HFFc6 (cell line): ENCODE measurements around the gene TNFRSF11A. TPM values are rescaled to one million over a fixed set of nuclear protein-coding genes. Genes with fewer than 3 reads are reported as not detected.

ENCODE experiments used
- DNase-seq: peaks from one replicate; pipeline ENCODE4 v3.0.0-alpha.2; 2018
- H3K27ac Mint-ChIP-seq: 2 replicates; pipeline ENCODE4 v1.8.0; 2020; ENCODE audit warnings: mild to moderate bottlenecking, mixed read lengths
- H3K27me3 Mint-ChIP-seq: 2 replicates; pipeline ENCODE4 v1.8.0; 2021; ENCODE audit warnings: mild to moderate bottlenecking, moderate library complexity, mixed read lengths; ENCODE audit not compliant: insufficient read depth
- H3K36me3 Mint-ChIP-seq: 2 replicates; pipeline ENCODE4 v1.8.0; 2021; ENCODE audit warnings: low read depth, mixed read lengths
- H3K4me1 Mint-ChIP-seq: 2 replicates; pipeline ENCODE4 v1.8.0; 2020; ENCODE audit warnings: low read depth, mixed read lengths
- H3K4me3 Mint-ChIP-seq: 2 replicates; pipeline ENCODE4 v1.8.0; 2020; ENCODE audit warnings: mild to moderate bottlenecking, moderate library complexity, mixed read lengths
- H3K9me3 Mint-ChIP-seq: 2 replicates; pipeline ENCODE4 v1.8.0; 2020; ENCODE audit warnings: mild to moderate bottlenecking, mixed read lengths
- CTCF ChIP-seq: fragments of 200-600 bp; sonication (generic); IDR thresholded peaks from 2 replicates; pipeline ENCODE4 v1.5.0; 2021; ENCODE audit warnings: antibody characterized with exemption, mild to moderate bottlenecking
- total RNA-seq, 6 experiments: library from RNA; stranded (reverse); fragmentation: NEBNext Ultra II Directional; extraction: Animal tissue kit (Norgen Biotek cat#: 25700); gene quantifications; 2 replicates in 1 of 6; 3 replicates in 5 of 6; pipeline ENCODE4 v1.2.3, GENCODE V29; 2021

TNFRSF11A gene
- total RNA-seq, 6 experiments from 2014 or later = 0.05 TPM; not detected in 5

- H3K27me3 Mint-ChIP-seq = peaks cover 39% of the 10 kb centered on the region
Observed at GRCh38 chr18:62372156-62372555, 47.0 kb downstream of the TNFRSF11A start.

GRCh38 chr18:62372882-62373281 lies 47.8 kb downstream of the TNFRSF11A start:
- DNase-seq = no peak
- H3K4me1 Mint-ChIP-seq = no peaks in the 10 kb centered on the region
- peaks cover 41% of the 10 kb centered on the region for H3K27me3 Mint-ChIP-seq
- no peak for TF ChIP-seq CTCF
- H3K4me3 Mint-ChIP-seq = no peak overlapping the region
- no peak overlapping the region for H3K27ac Mint-ChIP-seq
- no peaks in the 10 kb centered on the region for H3K9me3 Mint-ChIP-seq
- no peaks in the 10 kb centered on the region for H3K36me3 Mint-ChIP-seq

More at GRCh38 chr18:62372156-62372555, 47.0 kb downstream of the TNFRSF11A start:
- Mint-ChIP-seq H3K4me3 (no peak overlapping the region), H3K27ac (no peak overlapping the region), H3K36me3 (no peaks in the 10 kb centered on the region), H3K9me3 (no peaks in the 10 kb centered on the region), H3K4me1 (no peaks in the 10 kb centered on the region)
- no peak for TF ChIP-seq CTCF
- no peak for DNase-seq

GRCh38 chr18:62374410-62374965 lies 49.4 kb downstream of the TNFRSF11A start:
- H3K4me1 Mint-ChIP-seq = no peaks in the 10 kb centered on the region
- no peaks in the 10 kb centered on the region for H3K9me3 Mint-ChIP-seq
- no peak for DNase-seq
- H3K4me3 Mint-ChIP-seq = no peak overlapping the region
- peaks cover 36% of the 10 kb centered on the region for H3K27me3 Mint-ChIP-seq
- no peak overlapping the region for H3K27ac Mint-ChIP-seq
- no peak for TF ChIP-seq CTCF
- no peaks in the 10 kb centered on the region for H3K36me3 Mint-ChIP-seq

GRCh38 chr18:62377131-62377807 lies 52.2 kb downstream of the TNFRSF11A start:
- no peaks in the 10 kb centered on the region for H3K9me3 Mint-ChIP-seq
- no peak overlapping the region for H3K4me3 Mint-ChIP-seq
- no peak for TF ChIP-seq CTCF
- H3K4me1 Mint-ChIP-seq = peaks cover under 1% of the 10 kb centered on the region; the same call in 1 of the 2 replicates
- peaks cover 27% of the 10 kb centered on the region for H3K27me3 Mint-ChIP-seq
- no peak for DNase-seq
- no peaks in the 10 kb centered on the region for H3K36me3 Mint-ChIP-seq
- no peak overlapping the region for H3K27ac Mint-ChIP-seq

GRCh38 chr18:62379051-62379450 lies 53.9 kb downstream of the TNFRSF11A start:
- peaks cover 5% of the 10 kb centered on the region; the same call in 1 of the 2 replicates for H3K4me1 Mint-ChIP-seq
- no peak for TF ChIP-seq CTCF
- DNase-seq = no peak
- no peak overlapping the region for H3K4me3 Mint-ChIP-seq
- H3K27ac Mint-ChIP-seq = no peak overlapping the region
- H3K36me3 Mint-ChIP-seq = no peaks in the 10 kb centered on the region
- no peaks in the 10 kb centered on the region for H3K9me3 Mint-ChIP-seq
- peaks cover 12% of the 10 kb centered on the region for H3K27me3 Mint-ChIP-seq
